Neural progenitor cell (in vitro differentiated cells): ENCODE data around the gene RNU1-4.
"Not testable (repeated sequence)": the region's sequence is repeated elsewhere in the genome, so short reads cannot be mapped to it uniquely, and the experiment has no call there.

ENCODE experiments used
- EZH2 ChIP-seq: fragments of 200-600 bp; sonication (generic); IDR thresholded peaks from 2 replicates; pipeline ENCODE4 v1.6.1; 2017; ENCODE audit warnings: antibody characterized with exemption, mild to moderate bottlenecking, moderate library complexity
- EZH2phosphoT487 ChIP-seq: fragments of 200-600 bp; sonication (generic); IDR thresholded peaks from 2 replicates; pipeline ENCODE4 v1.6.1; 2017; ENCODE audit warnings: antibody characterized with exemption
- TF ChIP-seq, protein P1 (sequence below): fragments of 200-600 bp; sonication (generic); IDR thresholded peaks from 2 replicates; pipeline ENCODE4 v1.5.1; 2017; ENCODE audit warnings: antibody characterized with exemption, mild to moderate bottlenecking

DNA sequence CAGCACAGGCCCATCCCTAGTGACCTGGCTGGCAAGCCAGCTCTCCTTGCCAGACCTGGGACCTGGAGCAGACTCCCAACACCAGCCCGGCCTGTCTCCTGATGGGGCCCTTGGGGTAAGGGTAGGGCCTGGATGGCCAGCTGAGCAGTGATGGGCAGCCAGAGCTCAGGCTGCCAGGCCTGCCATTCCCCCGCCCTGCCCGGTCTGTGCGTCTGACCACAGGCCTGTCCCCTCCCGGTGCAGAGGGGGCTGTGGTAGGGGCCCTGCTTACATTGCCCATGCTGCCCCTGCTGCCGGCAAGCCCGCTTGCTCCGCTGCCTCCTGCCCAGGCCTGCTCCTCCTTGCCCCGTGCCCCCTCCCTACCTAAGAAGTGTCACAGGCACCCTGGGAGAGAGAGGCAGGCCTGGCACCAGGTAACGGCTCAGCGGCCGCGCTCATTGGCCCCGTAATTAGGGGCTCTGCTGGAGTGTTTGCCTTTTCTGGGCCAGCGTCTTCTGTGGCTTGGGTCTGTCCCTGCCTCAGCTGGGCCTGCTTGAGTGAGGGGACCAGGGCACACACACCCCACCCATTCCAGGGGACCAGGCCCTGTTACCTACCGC is 35.7 kb upstream of the RNU1-4 start:
- not testable (repeated sequence) for TF ChIP-seq EZH2, EZH2phosphoT487
- TF ChIP-seq, protein P1, sequence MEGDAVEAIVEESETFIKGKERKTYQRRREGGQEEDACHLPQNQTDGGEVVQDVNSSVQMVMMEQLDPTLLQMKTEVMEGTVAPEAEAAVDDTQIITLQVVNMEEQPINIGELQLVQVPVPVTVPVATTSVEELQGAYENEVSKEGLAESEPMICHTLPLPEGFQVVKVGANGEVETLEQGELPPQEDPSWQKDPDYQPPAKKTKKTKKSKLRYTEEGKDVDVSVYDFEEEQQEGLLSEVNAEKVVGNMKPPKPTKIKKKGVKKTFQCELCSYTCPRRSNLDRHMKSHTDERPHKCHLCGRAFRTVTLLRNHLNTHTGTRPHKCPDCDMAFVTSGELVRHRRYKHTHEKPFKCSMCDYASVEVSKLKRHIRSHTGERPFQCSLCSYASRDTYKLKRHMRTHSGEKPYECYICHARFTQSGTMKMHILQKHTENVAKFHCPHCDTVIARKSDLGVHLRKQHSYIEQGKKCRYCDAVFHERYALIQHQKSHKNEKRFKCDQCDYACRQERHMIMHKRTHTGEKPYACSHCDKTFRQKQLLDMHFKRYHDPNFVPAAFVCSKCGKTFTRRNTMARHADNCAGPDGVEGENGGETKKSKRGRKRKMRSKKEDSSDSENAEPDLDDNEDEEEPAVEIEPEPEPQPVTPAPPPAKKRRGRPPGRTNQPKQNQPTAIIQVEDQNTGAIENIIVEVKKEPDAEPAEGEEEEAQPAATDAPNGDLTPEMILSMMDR, result not testable (repeated sequence)
